LNCAP (cell line): Measurements from ENCODE around the gene REXO5.
A peak's percentile ranks its signal among the peaks of the same experiment; 100 is the strongest.

Source experiments
- TF ChIP-seq, protein P1 (sequence below): fragments of 450-650 bp; IDR thresholded peaks from 2 replicates; pipeline ENCODE4 v1.5.1; 2017; ENCODE audit warnings: mild to moderate bottlenecking

Gene REXO5

GRCh38 chr16:20789130-20789529, 17.2 kb upstream of the REXO5 start:
- TF ChIP-seq, protein P1, sequence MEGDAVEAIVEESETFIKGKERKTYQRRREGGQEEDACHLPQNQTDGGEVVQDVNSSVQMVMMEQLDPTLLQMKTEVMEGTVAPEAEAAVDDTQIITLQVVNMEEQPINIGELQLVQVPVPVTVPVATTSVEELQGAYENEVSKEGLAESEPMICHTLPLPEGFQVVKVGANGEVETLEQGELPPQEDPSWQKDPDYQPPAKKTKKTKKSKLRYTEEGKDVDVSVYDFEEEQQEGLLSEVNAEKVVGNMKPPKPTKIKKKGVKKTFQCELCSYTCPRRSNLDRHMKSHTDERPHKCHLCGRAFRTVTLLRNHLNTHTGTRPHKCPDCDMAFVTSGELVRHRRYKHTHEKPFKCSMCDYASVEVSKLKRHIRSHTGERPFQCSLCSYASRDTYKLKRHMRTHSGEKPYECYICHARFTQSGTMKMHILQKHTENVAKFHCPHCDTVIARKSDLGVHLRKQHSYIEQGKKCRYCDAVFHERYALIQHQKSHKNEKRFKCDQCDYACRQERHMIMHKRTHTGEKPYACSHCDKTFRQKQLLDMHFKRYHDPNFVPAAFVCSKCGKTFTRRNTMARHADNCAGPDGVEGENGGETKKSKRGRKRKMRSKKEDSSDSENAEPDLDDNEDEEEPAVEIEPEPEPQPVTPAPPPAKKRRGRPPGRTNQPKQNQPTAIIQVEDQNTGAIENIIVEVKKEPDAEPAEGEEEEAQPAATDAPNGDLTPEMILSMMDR, result no peak

- TF ChIP-seq, protein P1, result no peak
Observed at GRCh38 chr16:20791923-20792612, 14.3 kb upstream of the REXO5 start.

- TF ChIP-seq, protein P1, result no peak
Observed at GRCh38 chr16:20798364-20798763, 8.0 kb upstream of the REXO5 start.

DNA sequence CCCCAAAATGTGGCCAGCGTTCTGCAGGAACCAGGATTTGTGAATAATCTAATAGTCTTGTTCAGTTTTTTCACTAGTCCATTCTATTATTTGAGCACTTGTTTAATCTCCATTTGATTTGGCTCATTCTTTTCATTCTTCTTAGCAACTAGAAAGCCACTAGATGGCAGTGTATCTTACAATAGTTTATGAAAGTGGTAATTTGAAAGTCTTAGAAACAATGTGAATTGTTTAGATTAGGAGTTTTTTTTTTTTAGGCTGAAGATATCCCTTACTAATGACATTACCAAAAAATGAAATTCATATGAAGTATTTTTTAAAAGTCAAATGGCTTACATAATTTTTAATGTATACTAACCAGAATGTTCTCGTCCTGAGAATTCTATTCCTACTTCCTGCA, 6.7 kb upstream of the REXO5 start:
- TF ChIP-seq, protein P1, result peak; percentile 64

- TF ChIP-seq, protein P1, result no peak
Observed at GRCh38 chr16:20801278-20801677, 5.0 kb upstream of the REXO5 start.

DNA sequence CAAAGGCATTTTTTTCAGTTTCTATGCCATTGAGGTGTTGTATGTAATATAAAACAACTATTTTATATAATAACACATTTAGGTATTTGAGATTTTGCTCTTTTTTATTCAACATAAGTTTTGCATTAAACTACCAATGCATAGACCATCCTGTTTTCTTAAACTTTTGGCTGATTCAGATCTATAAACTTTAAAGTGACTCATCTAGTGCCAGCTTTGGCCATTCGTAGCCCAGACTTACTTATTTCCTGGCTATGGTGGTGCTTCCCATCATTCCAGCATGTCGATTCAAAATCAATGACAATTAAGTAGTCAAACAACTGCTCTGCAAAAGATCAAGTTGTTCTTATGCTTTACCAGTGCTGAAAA, 3.2 kb upstream of the REXO5 start:
- TF ChIP-seq, protein P1, result no peak

DNA sequence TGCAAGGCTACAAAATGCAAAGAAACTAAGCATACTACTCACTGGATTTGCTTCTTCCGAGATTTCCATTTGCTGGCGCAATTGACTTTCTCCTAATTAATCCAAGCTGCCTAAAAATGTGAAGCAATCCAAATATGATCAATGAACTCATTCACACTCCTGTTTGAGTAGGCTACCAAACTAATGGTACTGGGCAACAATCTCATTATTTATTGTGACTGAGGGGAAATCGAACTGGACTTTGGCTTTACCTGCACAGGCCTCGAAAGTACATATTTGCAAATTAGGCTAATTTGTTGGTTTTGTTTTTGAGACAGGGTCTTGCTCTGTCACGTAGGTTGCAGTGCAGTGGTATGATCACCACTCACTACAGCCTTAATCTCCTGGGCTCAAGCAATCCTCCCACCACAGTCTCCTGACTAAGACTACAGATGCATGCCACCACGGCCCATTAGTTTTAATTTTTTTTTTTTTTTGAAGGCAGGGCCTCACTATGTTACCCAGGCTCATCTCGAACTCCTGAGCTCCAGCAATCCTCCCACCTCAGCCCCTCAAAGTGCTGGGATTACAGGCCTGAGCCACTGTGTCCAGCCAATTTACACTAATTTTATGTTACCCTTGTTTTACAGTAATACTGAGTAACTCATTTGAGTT, 2.6 kb upstream of the REXO5 start:
- TF ChIP-seq, protein P1, result no peak
